T follicular helper cell (primary cell): ENCODE results near the gene PSMA5.
"Not testable (repeated sequence)": the region's sequence is repeated elsewhere in the genome, so short reads cannot be mapped to it uniquely, and the experiment has no call there.

Experiments used
- DNase-seq: peaks from one replicate; pipeline ENCODE4 v3.0.0-alpha.2; 2020; ENCODE audit warnings: low read depth

PSMA5 gene

GRCh38 chr1:109392788-109393616 lies 33.2 kb downstream of the PSMA5 start:
- DNase-seq: no peak

GRCh38 chr1:109392037-109392787 lies 34.0 kb downstream of the PSMA5 start:
- DNase-seq: no peak

GRCh38 chr1:109391626-109392025 lies 34.6 kb downstream of the PSMA5 start:
- DNase-seq: no peak

- no peak for DNase-seq
These were observed 35.1 kb downstream of the PSMA5 start for GRCh38 chr1:109391157-109391556.

- no peak for DNase-seq
These were observed 36.5 kb downstream of the PSMA5 start for GRCh38 chr1:109389638-109390341.

GRCh38 chr1:109388884-109389637 lies 37.2 kb downstream of the PSMA5 start:
- no peak for DNase-seq

GRCh38 chr1:109388208-109388711 lies 38.0 kb downstream of the PSMA5 start:
- no peak for DNase-seq

- DNase-seq: no peak
These were observed 40.1 kb downstream of the PSMA5 start for GRCh38 chr1:109386054-109386717.

GRCh38 chr1:109385417-109385816 lies 40.8 kb downstream of the PSMA5 start:
- no peak for DNase-seq

GRCh38 chr1:109383854-109384253 lies 42.4 kb downstream of the PSMA5 start:
- no peak for DNase-seq

GRCh38 chr1:109383087-109383779 lies 43.0 kb downstream of the PSMA5 start:
- no peak for DNase-seq

- no peak for DNase-seq
These were observed 44.7 kb downstream of the PSMA5 start for GRCh38 chr1:109381573-109381972.

- DNase-seq: no peak
These were observed 46.3 kb downstream of the PSMA5 start for GRCh38 chr1:109379907-109380306.

GRCh38 chr1:109379422-109379821 lies 46.8 kb downstream of the PSMA5 start:
- DNase-seq: no peak

GRCh38 chr1:109377698-109378097 lies 48.5 kb downstream of the PSMA5 start:
- no peak for DNase-seq

- DNase-seq: not testable (repeated sequence)
These were observed 52.6 kb downstream of the PSMA5 start for GRCh38 chr1:109373696-109374095.

- DNase-seq: no peak
These were observed 53.1 kb downstream of the PSMA5 start for GRCh38 chr1:109373126-109373525.

- no peak for DNase-seq
These were observed 54.0 kb downstream of the PSMA5 start for GRCh38 chr1:109372281-109372680.

- DNase-seq: no peak
These were observed 54.9 kb downstream of the PSMA5 start for GRCh38 chr1:109371341-109371739.

- no peak for DNase-seq
These were observed 55.4 kb downstream of the PSMA5 start for GRCh38 chr1:109370712-109371340.
